ENCODE results near the gene PRLH. TPM values are rescaled to one million over a fixed set of nuclear protein-coding genes. Genes with fewer than 3 reads are reported as not detected.
A peak's percentile ranks its signal among the peaks of the same experiment; 100 is the strongest.

The PRLH gene
- total and polyA plus RNA-seq, 2 of the 13 experiments (the other 11 are each of a cell fraction or from before 2014, with no cell fraction given): not detected

GRCh38 chr2:237603718-237604362, 37.5 kb downstream of the PRLH start (continued):
- TF ChIP-seq ZNF407 (CRISPR knock-in tag; IDR thresholded peaks at IDR 0.05; ENCODE audit: not compliant biosample characterization): no peak
- TF ChIP-seq MAFF (IDR thresholded peaks at IDR 0.05; ENCODE audit: low read depth, low read length): no peak
- no peak for TF ChIP-seq ZFAT (CRISPR knock-in tag; conservative IDR thresholded peaks at IDR 0.05)
- TF ChIP-seq ZNF598 (CRISPR knock-in tag; IDR thresholded peaks at IDR 0.05; ENCODE audit: borderline replicate concordance): no peak
- TF ChIP-seq MATR3 (CRISPR knock-in tag; IDR thresholded peaks at IDR 0.05): no peak
- TF ChIP-seq ZFX (CRISPR knock-in tag; IDR thresholded peaks at IDR 0.05; ENCODE audit: low read depth): 0 out of 2 replicates have a peak, but pooled peaks have one; percentile 15
- no peak for TF ChIP-seq ZNF484 (CRISPR knock-in tag; IDR thresholded peaks at IDR 0.05; ENCODE audit: borderline replicate concordance, low read depth)
- TF ChIP-seq, protein P1, sequence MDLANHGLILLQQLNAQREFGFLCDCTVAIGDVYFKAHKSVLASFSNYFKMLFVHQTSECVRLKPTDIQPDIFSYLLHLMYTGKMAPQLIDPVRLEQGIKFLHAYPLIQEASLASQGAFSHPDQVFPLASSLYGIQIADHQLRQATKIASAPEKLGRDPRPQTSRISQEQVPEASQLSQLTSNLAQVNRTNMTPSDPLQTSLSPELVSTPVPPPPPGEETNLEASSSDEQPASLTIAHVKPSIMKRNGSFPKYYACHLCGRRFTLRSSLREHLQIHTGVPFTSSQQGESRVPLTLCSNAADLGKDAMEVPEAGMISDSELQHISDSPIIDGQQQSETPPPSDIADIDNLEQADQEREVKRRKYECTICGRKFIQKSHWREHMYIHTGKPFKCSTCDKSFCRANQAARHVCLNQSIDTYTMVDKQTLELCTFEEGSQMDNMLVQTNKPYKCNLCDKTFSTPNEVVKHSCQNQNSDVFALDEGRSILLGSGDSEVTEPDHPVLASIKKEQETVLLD (CRISPR knock-in tag; IDR thresholded peaks at IDR 0.05; ENCODE audit: low read depth): no peak
- no peak for TF ChIP-seq ZNF737 (CRISPR knock-in tag; IDR thresholded peaks at IDR 0.05; ENCODE audit: borderline replicate concordance)
- TF ChIP-seq ZNF572 (CRISPR knock-in tag; IDR thresholded peaks at IDR 0.05): no peak
- no peak for TF ChIP-seq SMAD1 (CRISPR knock-in tag; IDR thresholded peaks at IDR 0.05; ENCODE audit: borderline replicate concordance, low read depth)
- TF ChIP-seq ZNF790 (CRISPR knock-in tag; IDR thresholded peaks at IDR 0.05; ENCODE audit: borderline replicate concordance): no peak
- no peak; the same call in 1 of the 2 replicates for TF ChIP-seq HDAC2 (CRISPR knock-in tag; IDR thresholded peaks at IDR 0.05)
- peak; percentile 63 for TF ChIP-seq ZNF687 (CRISPR knock-in tag; IDR thresholded peaks at IDR 0.05)
- peak; percentile 64; the same call in 1 of the 2 replicates for TF ChIP-seq GATAD2A (CRISPR knock-in tag; IDR thresholded peaks at IDR 0.05)
- TF ChIP-seq ZKSCAN5 (CRISPR knock-in tag; IDR thresholded peaks at IDR 0.05): no peak
